ENCODE data around the gene CHMP4A.

Gene CHMP4A

GRCh38 chr14:24195186-24196070 is 17.9 kb downstream of the CHMP4A start, which contains the start of gene TM9SF1:
Gene TM9SF1 (minus strand): TSS chr14:24195441. CDS start chr14:24195019, 422 bp downstream.
- peak; percentile 95 for DNase-seq (ENCODE audit: low spot score)

GRCh38 chr14:24194873-24195185 is 18.5 kb downstream of the CHMP4A start:
- DNase-seq (ENCODE audit: low spot score): no peak

- DNase-seq (ENCODE audit: low spot score): no peak
Observed at GRCh38 chr14:24194186-24194872, 19.0 kb downstream of the CHMP4A start.

GRCh38 chr14:24192933-24193332 is 20.4 kb downstream of the CHMP4A start:
- DNase-seq (ENCODE audit: low spot score): no peak

- DNase-seq (ENCODE audit: low spot score): no peak
Observed at GRCh38 chr14:24190416-24190815, 22.9 kb downstream of the CHMP4A start.

- no peak for DNase-seq (ENCODE audit: low spot score)
Observed at GRCh38 chr14:24189460-24189859, 23.8 kb downstream of the CHMP4A start.

- no peak for DNase-seq (ENCODE audit: low spot score)
Observed at GRCh38 chr14:24189059-24189375, 24.3 kb downstream of the CHMP4A start.

GRCh38 chr14:24188251-24189058 is 24.8 kb downstream of the CHMP4A start, which contains the start of gene IPO4:
Gene IPO4 (minus strand): TSS chr14:24188816. CDS start chr14:24188787, 29 bp downstream.
- DNase-seq (ENCODE audit: low spot score): peak; percentile 99

- no peak for DNase-seq (ENCODE audit: low spot score)
Observed at GRCh38 chr14:24187539-24187915, 25.8 kb downstream of the CHMP4A start.

GRCh38 chr14:24186831-24187538 is 26.3 kb downstream of the CHMP4A start:
- no peak for DNase-seq (ENCODE audit: low spot score)

- no peak for DNase-seq (ENCODE audit: low spot score)
Observed at GRCh38 chr14:24185741-24186140, 27.5 kb downstream of the CHMP4A start.

GRCh38 chr14:24185026-24185425 is 28.3 kb downstream of the CHMP4A start:
- DNase-seq (ENCODE audit: low spot score): no peak

GRCh38 chr14:24184104-24184970 is 29.0 kb downstream of the CHMP4A start:
- DNase-seq (ENCODE audit: low spot score): no peak

- no peak for DNase-seq (ENCODE audit: low spot score)
Observed at GRCh38 chr14:24183014-24183481, 30.2 kb downstream of the CHMP4A start.

- no peak for DNase-seq (ENCODE audit: low spot score)
Observed at GRCh38 chr14:24182110-24182882, 31.0 kb downstream of the CHMP4A start.

GRCh38 chr14:24181371-24182077 is 31.8 kb downstream of the CHMP4A start:
- no peak for DNase-seq (ENCODE audit: low spot score)

- DNase-seq (ENCODE audit: low spot score): peak; percentile 27
Observed at GRCh38 chr14:24179961-24180796, 33.1 kb downstream of the CHMP4A start.

GRCh38 chr14:24179294-24179960 is 33.9 kb downstream of the CHMP4A start:
- no peak for DNase-seq (ENCODE audit: low spot score)

Measured in iPS-NIHi11 (cell line).